Panc1 (cell line): Measurements from ENCODE around the gene ADCY1. TPM values are rescaled to one million over a fixed set of nuclear protein-coding genes. Genes with fewer than 3 reads are reported as not detected.

ENCODE experiments used
- ATAC-seq: fragments of 200-7000 bp; cut with Tn5 transposase; 2 replicates; pipeline ENCODE4 v1.9.1; 2020; ENCODE audit warnings: mild to moderate bottlenecking, moderate library complexity
- BruUV-seq: library from RNA; stranded (reverse); fragments of 400-500 nt; replicated peaks from 2 replicates; lab custom pipeline; 2021; lab: Mats Ljungman, UMichigan
- CTCF ChIA-PET: fragments of 300-600 bp; sonication (Branson Sonifier 250); formaldehyde crosslinking; loops from one replicate; lab custom pipeline; 2022; ENCODE audit warnings: antibody characterized with exemption; lab: Charles Lee
- POLR2A ChIA-PET: fragments of 300-600 bp; sonication (Branson Sonifier 250); formaldehyde crosslinking; loops from one replicate; lab custom pipeline; 2022; ENCODE audit warnings: antibody characterized with exemption; lab: Charles Lee
- DNase-seq: peaks from one replicate; pipeline ENCODE4 v3.0.0-alpha.2; 2010; ENCODE audit warnings: low read depth, low spot score
- H3K27ac ChIP-seq: 2 replicates; pipeline ENCODE4 v1.5.1; 2011; ENCODE audit warnings: mild to moderate bottlenecking, low read length, inconsistent platforms
- H3K27me3 ChIP-seq: fragments of 200-500 bp; sonication (Bioruptor generic); 2 replicates; pipeline ENCODE4 v1.6.0; 2014; ENCODE audit warnings: low read length, inconsistent platforms; ENCODE audit not compliant: control insufficient read depth, insufficient read depth
- H3K36me3 ChIP-seq: fragments of 200-500 bp; sonication (Bioruptor generic); 2 replicates; pipeline ENCODE4 v1.5.1; 2014; ENCODE audit warnings: inconsistent platforms, mild to moderate bottlenecking, low read length, moderate library complexity; ENCODE audit not compliant: control insufficient read depth, insufficient read depth
- H3K4me1 ChIP-seq: 2 replicates; pipeline ENCODE4 v1.5.1; 2011; ENCODE audit warnings: inconsistent platforms, mild to moderate bottlenecking, low read length, moderate library complexity; ENCODE audit not compliant: control insufficient read depth, insufficient read depth
- H3K4me3 ChIP-seq, 2 experiments: 2 replicates each; pipeline ENCODE4 v1.5.1; 2011 to 2012; ENCODE audit warnings: low read depth in 2 of 2, low read length in 2 of 2, mild to moderate bottlenecking in 2 of 2, inconsistent platforms in 1 of 2, moderate library complexity in 1 of 2
- H3K9me3 ChIP-seq: fragments of 200-500 bp; sonication (Bioruptor generic); 2 replicates; pipeline ENCODE4 v1.5.1; 2014; ENCODE audit warnings: low read depth, mild to moderate bottlenecking, inconsistent platforms, low read length, moderate library complexity; ENCODE audit not compliant: control insufficient read depth, insufficient read depth
- CTCF ChIP-seq: fragments of 450-650 bp; IDR thresholded peaks from 2 replicates; pipeline ENCODE4 v1.5.1; 2017; ENCODE audit warnings: mild to moderate bottlenecking
- POLR2AphosphoS5 ChIP-seq: IDR thresholded peaks from 2 replicates; pipeline ENCODE4 v1.6.1; 2012; ENCODE audit warnings: mild to moderate bottlenecking, low read depth, low read length, moderate library complexity
- REST ChIP-seq, 2 experiments: IDR thresholded peaks; 2 replicates each; pipeline ENCODE4 v1.6.1; 2011 to 2012; ENCODE audit warnings: low read depth in 2 of 2, control low read depth in 1 of 2, low read length in 1 of 2, mild to moderate bottlenecking in 1 of 2, moderate library complexity in 1 of 2; ENCODE audit not compliant: insufficient read depth in 1 of 2
- SIN3A ChIP-seq: IDR thresholded peaks from 2 replicates; pipeline ENCODE4 v1.6.1; 2012; ENCODE audit warnings: low read depth, mild to moderate bottlenecking, low read length, moderate library complexity, borderline replicate concordance; ENCODE audit not compliant: insufficient read depth
- TCF7L2 ChIP-seq: IDR thresholded peaks from 2 replicates; pipeline ENCODE4 v1.6.1; 2011; ENCODE audit warnings: mild to moderate bottlenecking, low read depth, low read length, inconsistent platforms
- in situ Hi-C: cut with HindIII; loops from 2 replicates; pipeline ENCODE4 v1.10.0; 2016; ENCODE audit warnings: low sequenced_read_pairs, low pct_unique_long_range_greater_than_20kb
- intact Hi-C: fragments of 100-400 bp; cut with micrococcal nuclease; formaldehyde crosslinking; loops from one replicate; pipeline ENCODE4 v1.10.0; 2022; ENCODE audit not compliant: unreplicated experiment
- total RNA-seq: library from RNA; stranded (reverse); gene quantifications from one replicate; pipeline ENCODE4 v1.2.1, GENCODE V29; 2021; ENCODE audit not compliant: unreplicated experiment

ADCY1 gene
- total RNA-seq, 1 experiment from 2014 or later = 2.1 TPM

GRCh38 chr7:45697576-45698136, 123.5 kb downstream of the ADCY1 start:
- in situ Hi-C loops (no loop called here), intact Hi-C loops (no loop called here)
- H3K27me3 ChIP-seq = peaks cover 16% of the 10 kb centered on the region
- TF ChIP-seq CTCF (no peak), TCF7L2 (no peak), SIN3A (no peak)
- H3K27ac ChIP-seq = no peak overlapping the region
- H3K9me3 ChIP-seq = no peaks in the 10 kb centered on the region
- ChIA-PET POLR2A (no interaction called here), CTCF (no interaction called here)
- ATAC-seq (no peak), DNase-seq (no peak)
- no TSS peak for BruUV-seq
- no peaks in the 10 kb centered on the region for H3K36me3 ChIP-seq
- no peak overlapping the region for H3K4me3 ChIP-seq
- H3K4me1 ChIP-seq = no peaks in the 10 kb centered on the region

- in situ Hi-C loops = no loop called here
- H3K27me3 ChIP-seq = peaks cover 16% of the 10 kb centered on the region
- no peaks in the 10 kb centered on the region for H3K4me1 ChIP-seq
- DNase-seq (no peak), ATAC-seq (no peak)
- H3K9me3 ChIP-seq = no peaks in the 10 kb centered on the region
- intact Hi-C loops = no loop called here
- H3K36me3 ChIP-seq = no peaks in the 10 kb centered on the region
- H3K27ac ChIP-seq = no peak overlapping the region
- ChIA-PET CTCF (no interaction called here), POLR2A (no interaction called here)
- TF ChIP-seq REST (IDR thresholded peaks at IDR 0.05; ENCODE audit: insufficient read depth in 1 of 2, low read depth in 2 of 2, low read length in 1 of 2) (no peak), SIN3A (no peak), POLR2AphosphoS5 (no peak), CTCF (no peak), TCF7L2 (no peak)
- H3K4me3 ChIP-seq = no peak overlapping the region
- no TSS peak for BruUV-seq
These were observed 124.3 kb downstream of the ADCY1 start for GRCh38 chr7:45698303-45699014.
